HG03095 (cell line): Measurements from ENCODE around the gene PIPOX.

ENCODE experiments used
- ATAC-seq: cut with Tn5 transposase; IDR thresholded peaks from one replicate; pipeline ENCODE4 v1.9.1; 2021; ENCODE audit warnings: moderate library complexity; ENCODE audit not compliant: unreplicated experiment

PIPOX gene

DNA sequence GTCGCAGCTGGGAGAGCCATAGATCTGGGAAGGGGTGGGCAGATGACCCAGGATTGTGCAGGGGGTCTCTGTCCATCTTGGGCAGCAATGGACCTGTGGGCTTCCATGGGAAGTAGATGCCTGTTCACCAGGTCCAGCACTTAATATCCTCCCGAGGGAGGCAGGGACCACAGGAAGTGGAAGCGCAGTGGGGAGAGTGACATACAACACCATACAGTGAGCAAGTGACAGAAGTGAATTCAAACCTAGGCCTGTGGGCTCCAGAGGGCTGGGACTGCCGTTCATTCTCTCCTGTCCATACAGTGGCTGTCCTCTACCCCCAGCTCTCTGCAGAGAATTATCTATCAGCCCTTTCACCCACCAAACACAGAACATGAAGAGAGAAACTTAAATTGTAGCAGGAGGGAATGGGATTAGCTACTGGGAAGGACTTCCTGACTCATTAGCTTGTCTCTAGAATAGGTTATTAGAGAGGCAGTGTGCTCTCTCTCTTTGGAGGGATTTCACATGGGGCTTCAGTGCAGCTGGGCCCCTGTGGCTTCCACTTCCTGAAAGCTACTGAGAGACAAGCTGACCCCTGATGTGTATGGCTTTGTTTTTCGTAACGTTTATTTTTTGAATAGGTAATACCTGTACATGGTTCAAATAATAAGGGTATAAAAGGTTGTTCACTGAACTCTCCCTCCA is 24.0 kb upstream of the PIPOX start:
- no peak for ATAC-seq

DNA sequence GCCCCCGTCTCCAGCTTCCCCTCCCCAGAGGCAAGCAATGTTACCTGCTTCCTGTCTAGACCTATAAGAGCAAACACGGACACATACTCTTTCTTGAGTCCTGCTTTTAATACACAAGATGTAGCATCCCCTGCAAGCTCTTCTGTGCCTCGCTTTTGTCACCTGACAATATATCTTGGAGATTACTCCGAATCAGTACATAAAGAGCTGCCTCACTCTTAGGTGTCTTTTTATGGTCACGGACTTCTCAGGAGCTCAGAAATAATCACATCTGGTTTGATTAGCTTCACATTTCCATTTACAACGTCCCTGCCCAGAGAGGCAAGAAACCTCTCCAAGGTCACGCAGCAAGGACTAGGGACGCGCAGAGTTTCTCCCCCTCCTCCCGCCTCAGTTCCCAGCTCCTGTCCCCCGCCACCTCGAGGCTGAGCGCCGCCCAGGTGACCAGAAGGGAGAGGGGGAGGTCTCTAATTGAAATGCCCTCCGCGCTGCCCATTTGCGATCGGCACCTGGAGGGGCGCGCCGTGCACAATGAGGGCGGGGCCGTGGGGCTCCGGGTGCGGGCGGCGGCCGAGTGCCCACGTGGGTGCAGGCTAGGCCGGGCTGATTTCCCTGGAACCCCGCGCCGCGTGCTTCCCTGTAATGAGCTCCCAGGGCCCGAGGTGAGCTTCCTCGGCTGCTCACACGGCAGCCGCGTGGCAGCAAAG is 23.3 kb upstream of the PIPOX start:
- ATAC-seq: no peak

DNA sequence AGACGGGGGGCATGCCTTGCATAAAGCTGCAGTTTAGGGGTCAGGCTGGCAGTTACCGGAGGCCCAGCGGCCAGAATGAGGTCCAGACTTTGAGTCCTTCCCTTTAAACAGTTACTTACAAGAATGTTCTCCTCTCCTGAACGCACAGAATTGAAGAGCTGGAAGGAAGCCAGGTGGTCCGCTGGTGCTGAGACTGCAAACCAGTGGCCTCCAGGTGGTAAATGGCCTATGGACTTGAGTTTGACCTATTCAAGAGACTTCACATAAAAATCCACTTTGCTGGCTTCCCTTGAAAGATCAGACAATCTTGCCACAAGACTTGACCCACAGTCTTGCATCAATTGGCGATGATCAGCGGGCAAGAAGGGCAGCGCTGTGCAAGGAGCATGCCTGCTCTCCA is 22.4 kb upstream of the PIPOX start:
- ATAC-seq: no peak

DNA sequence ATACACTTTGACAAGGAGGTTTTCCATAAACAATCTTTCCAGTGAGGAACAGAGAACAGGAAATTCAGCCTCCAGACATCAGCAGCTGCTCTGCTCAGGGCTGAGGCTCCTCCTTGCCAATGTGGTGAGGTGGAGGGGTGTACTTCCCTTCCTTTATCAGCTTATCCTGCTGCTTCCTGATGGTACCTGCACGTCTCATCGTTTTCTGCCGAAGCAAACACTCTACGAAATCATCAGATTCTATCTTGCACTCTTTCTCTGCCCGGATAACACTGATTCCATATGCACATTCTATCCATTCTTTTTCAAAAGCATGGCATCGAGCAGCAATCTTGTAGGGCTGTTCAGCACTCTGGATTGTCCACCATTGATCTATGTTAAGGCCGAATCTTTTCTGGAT is 21.7 kb upstream of the PIPOX start:
- no peak for ATAC-seq

DNA sequence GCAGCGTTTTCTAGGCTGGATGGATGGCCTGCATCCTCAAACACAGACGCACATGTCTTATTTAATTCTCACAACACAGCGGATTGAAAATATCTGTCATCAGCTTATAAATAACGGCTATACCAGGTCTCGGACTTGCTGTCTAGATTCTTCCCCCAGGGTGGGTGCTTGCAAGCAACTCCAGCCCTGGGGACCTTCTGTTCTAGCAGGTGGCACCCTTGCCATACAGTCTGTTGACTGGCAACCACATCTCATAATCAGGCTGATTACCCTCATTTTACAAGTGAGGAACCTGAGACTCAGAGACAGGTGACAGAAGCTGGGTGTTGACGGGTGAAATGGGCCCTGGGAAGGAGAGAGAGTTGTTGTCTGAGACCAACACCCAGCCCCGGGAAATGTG is 20.9 kb upstream of the PIPOX start:
- ATAC-seq: no peak

DNA sequence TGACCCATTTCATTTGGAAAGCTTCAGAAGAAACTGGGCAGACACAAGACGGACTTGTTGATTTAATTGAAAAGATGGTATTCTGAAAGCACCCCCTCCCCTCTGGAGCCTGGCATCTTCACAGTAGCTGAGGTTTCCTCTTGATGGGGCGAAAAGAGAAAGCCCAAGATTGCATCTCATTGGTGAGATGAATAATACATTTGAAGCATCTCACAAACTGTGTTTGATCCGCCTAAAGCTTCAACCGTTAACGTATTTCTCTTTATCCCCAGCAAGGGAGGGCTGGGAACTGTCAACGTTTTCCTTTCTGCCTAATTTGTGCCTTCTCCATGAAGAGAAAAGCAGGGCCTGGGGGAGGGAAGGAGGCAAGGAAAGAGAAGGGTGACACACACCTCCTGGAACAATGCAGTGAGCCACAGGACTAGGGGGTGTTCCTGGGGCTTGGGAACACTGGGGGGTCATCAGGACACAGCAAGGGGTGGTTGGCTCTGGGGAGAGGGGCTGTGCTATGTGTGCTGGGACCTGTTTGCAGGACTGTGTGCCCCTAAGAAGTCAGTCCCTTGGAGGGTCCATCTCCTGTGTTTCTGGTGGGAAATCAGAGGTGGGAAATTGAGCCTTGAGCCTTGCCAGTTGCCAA is 18.5 kb upstream of the PIPOX start:
- no peak for ATAC-seq

DNA sequence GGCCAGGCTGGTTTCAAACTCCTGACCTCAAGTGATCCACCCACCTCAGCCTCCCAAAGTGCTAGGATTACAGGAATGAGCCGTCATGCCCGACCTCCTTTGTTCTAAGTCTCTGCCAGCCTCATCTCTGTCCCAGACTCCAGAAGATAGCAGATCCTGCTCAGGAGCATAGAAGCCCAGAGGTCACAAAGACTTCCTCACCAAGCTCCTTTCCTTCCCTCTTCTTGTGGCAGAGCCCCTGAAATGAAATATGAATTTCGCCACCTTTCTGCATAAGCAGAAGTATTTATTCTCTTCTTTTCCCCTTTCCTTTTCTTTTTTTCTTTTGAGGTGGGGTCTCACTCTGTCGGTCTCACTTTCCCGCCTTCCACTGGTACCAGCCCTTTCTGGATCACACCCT is 11.5 kb upstream of the PIPOX start:
- ATAC-seq: no peak

DNA sequence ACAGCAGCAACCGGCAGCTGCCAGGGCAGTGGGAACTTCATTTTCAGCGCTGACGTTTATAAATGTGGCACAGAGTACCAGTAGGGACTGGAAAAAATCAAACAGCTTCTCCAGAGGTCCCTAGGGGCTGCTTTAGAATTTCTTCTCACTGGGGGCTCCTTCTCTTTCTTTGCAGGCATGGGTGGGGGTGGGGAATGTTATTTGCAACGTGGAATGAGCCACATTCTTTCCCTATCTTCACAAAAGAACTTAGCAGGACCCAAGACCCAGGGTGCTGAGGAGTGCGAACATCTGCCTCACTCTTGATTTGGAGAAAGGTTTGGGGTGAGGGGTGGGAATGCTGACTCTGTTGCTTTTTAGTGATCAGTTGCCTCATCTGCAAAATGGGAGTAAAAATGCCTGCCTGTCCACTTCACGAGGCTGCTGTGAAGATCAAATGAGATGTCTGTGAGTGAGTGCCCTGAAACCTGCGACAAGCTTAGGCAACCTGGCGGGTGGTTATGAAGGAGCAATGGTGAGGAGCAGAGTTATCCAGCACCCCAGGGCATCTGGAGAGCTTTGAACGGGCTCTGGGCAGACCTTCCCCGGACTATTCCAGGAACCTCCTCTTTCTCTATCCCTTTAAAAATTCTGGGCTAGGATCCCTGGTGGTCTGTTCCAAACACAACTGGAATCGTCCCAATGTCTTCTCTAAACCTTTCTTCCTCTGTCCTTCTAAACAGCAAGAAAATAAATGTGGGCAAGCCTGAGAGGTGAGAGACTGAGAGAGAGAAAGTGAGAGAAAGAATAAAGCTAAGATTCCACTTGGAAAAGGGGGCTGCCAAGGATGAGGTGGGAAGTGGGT is 10.7 kb upstream of the PIPOX start:
- ATAC-seq: no peak

DNA sequence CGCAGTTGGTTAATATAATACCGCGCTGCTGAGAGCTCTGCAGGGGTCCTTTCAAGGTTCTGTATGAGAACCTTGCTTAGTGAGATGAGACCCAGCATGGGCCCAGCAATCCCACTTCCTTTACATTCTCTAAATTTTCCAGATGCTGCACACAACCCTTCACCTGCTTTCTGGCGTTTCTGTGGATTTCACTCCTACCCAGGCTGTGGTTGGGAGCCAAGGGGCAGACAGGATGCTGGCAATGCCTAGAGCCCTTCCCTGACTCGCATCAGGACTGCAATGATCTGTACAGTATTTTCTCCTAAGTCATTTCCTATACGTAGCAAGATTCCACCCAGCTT is 10.1 kb upstream of the PIPOX start:
- no peak for ATAC-seq

DNA sequence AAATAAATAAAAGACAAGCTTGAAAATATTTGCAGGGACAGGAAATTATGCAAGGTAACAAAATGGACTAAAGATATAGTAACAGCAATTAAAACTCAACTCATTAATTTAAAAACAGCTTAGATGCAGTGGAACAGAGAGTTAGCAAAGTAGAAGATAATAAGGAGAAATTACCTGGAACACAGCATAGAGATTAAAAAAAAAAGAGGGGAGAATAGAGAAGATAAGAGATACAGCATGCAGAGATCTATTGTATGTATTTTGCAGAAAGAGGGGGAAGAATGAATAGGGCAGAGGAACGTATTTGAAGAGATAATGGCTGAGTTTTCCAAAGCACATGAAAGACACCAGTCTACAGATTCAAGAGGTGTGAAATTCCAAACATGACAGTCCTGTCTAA is 8.4 kb upstream of the PIPOX start:
- ATAC-seq: no peak

DNA sequence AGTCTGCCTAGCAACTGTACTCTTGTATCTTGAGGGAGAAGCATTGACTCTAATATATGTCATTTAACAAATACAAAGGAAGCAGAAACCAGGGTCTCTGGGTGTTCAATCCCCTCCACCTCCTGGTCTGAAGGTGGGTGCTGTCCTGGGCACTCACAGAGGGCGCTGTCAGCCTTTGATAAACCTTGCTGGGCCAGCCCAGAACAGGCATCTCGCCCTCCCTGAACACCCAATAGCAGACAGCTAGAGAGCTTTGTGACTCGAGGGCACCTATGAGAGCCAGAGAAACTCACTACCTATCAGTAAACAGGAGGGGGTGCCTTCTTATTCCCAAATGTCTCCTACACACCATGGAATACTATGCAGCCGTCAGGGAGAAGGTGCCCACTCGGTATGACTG is 6.4 kb upstream of the PIPOX start:
- ATAC-seq: no peak

DNA sequence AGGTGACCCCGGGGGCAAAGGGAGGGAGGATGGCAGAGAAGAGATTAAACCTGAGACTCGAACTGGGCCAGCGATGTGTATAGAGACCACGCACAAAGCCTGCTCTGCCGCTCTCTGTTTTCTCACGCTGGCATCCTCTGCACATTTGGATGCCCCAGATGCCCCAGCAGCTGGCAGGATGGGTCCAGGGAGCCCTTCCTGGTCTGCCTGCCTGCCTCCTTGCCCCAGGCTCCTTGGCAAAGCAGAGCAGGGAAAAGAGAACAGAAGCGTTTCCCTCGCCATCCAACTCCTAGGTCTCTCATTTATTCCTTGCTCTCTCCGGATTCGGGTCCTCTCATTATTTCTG is 5.2 kb upstream of the PIPOX start:
- no peak for ATAC-seq

DNA sequence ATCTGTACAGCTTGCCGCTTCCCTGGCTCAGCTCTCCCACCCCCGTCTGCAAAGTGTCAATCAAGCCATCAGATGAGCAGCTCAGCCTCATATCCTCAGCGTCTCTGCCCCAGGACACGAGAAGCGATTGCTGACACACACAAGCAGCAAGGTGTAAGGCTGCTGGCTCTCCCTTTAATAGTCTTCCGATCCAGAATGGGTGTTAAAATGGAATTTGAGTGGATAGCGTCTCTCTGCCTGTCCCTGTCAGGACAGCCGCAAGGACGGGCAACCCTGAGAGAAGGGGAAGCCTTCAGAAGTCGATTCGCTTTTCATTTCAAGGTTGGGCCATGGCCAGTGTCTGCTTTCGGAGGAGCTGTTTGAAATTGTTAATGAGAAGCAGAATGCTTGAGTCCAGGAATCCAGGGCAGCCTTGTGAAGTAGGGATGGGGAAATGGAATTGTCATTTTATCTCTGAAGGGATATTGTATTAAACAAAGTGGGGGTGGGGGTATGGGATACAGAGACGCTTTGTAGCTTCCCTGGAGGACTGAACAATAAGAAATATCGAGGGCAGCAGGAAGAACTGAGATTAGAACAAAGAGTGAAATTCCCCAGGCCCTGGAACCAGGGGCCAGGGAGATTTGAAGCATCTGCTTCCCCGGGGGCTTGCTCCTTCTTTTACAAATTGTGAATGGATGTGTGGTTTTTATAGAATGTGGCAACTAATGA is 4.7 kb upstream of the PIPOX start:
- no peak for ATAC-seq

DNA sequence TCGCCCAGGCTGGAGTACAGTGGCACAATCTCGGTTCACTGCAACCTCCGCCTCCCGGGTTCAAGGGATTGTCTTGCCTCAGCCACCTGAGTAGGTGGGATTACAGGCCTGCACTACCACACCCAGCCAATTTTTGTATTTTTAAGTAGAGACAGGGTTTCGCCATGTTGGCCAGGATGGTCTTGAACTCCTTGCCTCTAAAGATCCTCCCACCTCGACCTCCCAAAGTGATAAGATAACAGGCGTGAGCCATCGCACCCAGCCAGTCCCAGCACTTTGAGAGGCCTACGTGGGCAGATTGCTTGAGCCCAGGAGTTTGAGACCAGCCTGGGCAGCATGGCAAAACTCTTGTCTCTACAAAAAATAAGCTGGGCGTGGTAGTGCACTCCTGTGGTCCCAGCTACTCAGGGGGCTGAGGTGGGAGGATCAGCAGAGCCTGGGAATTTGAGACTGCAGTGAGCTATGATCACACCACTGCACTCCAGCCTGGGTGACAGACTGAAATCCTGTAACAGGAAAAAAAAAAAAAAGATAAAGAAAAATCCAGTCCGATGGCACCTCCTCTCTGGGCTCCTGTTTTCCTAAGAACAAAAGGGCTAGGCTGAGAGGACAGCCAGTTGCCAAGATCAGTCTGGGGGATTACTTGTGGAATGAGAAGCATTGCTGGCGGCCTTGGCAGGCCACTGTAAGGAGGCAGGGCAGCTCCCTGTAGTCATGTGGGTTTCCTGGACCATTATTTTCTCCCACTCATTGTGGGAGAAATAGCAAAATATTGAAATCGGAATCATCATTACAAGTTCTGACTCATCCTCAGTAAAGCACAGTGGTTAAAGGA is 3.0 kb upstream of the PIPOX start:
- ATAC-seq: no peak

DNA sequence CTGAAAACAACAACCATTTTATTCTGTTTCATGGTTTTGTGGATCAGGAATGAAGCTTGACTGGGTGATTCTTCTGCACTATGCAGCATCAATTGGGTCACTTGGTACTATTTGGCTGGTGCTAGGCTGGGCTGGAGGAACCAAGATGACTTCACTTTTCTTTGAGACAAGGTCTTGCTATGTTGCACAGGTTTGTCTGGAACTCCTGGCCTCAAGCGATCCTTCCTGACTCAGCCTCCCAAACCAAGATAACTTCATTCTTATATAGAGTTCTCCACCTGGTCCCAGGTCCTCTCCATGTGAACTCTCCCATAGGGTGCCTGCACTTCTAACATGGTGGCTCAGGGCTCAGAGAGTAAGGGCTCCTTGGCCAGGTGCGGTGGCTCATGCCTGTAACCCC is 1.9 kb upstream of the PIPOX start:
- ATAC-seq: no peak

DNA sequence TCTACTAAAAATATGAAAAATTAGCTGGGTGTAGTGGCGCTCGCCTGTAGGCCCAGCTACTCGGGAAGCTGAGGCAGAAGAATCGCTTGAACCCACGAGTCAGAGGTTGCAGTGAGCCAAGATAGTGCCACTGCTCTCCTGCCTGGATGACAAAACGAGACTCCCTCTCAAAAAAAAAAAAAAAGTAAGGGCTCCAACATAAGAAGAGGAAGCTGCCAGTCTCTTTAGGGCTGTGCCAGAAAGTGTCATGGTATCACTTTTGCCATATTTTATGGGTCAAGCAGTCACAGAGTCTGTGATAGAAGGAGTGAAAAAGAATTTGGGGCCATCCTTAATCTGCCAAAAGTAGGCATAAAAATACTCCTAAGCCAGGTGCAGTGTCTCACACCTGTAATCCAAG is 1.4 kb upstream of the PIPOX start:
- ATAC-seq: no peak

DNA sequence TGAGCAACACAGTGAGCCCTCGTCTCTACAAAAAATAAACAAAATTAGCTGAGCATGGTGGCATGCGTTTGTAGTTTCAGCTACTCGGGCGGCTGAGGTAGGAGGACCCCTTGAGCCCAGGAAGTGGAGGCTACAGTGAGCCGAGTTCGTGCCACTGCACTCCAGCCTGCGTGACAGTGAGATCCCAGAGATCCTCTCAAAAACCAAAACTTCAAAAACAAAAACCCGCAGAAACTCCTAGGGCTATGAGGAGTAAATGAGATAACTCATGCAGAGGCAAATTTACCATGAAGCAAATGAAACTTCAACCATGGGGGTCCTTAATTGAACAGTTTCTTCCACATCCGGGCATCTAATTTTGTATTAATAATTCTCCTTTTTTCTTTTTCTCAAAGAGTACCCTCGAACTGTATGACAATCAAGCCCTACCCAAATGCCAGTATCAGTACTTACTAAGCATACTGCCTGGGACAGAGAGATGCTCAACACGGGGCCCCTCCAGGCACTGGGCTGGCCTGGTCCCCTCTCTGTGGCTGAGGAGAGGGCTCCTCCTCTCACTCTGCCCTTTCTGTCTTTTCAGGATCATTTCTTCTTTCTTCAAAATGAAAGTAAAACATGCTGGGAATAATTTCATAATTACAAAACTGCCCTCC is 789 bp upstream of the PIPOX start:
- no peak for ATAC-seq

DNA sequence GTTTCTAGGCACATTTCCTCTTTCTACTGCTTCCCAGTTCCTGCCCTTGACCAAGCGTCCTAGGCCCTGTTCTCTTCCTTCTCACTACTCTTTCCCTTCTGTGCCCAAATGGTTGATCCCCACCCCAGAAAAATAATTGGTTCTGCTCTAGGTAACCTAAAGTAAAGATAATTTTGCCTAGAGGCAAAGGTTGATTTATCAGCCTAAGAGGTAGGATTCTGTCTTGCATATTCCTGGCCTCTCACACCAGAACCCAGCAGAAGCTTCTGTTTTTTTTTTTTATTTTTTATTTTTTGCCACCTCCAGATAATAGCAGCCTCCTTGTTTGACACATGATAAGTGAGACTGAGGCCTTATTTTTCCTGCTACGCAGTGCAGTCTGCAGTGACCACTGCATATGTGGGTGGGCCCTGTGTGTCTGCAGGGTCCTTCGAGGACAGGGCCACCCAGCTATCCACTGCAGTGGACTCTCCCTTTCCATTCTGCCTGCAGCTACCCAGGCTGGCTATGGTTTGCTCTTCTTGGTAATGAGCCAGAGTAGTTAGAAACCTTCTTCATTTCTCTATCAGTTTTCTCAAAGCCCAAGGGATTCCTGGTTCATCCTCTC is 701 bp downstream of the PIPOX start:
- ATAC-seq: no peak

DNA sequence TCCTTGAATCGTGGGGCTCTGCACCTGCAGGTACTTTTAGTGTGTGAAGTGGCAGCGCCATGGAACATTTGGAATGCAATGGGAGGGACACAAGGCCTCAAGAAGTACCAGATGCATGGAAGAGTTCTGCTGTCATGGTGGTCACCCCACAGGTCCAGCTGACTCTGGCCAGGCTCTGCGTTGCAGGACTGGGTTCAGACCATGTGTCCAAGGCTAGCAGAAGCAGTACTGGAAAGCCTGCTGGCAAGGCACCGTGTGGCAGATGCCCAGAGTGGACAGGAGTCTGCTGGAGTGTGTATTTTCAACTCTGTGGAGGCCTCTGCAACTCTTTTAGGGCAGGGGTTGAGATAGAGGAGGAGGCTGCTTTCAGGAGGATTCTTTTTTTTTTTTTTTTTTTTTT is 2.1 kb downstream of the PIPOX start:
- no peak for ATAC-seq
